T47D (cell line): ENCODE results near the gene MATR3.
"Not testable (repeated sequence)": the region's sequence is repeated elsewhere in the genome, so short reads cannot be mapped to it uniquely, and the experiment has no call there.

Source experiments
- DNase-seq, 2 experiments: peaks; one replicate each; pipeline versions ENCODE4 v3.0.0 to v3.0.0-alpha.2; 2011 to 2012; ENCODE audit warnings: low read depth in 1 of 2, low spot score in 1 of 2
- JUND ChIP-seq: IDR thresholded peaks from 2 replicates; pipeline ENCODE4 v1.6.1; 2012; ENCODE audit warnings: low read depth
- in situ Hi-C: cut with HindIII; loops from 2 replicates; pipeline ENCODE4 v1.10.0; 2016; ENCODE audit warnings: low sequenced_read_pairs, low pct_unique_long_range_greater_than_20kb

The MATR3 gene

DNA sequence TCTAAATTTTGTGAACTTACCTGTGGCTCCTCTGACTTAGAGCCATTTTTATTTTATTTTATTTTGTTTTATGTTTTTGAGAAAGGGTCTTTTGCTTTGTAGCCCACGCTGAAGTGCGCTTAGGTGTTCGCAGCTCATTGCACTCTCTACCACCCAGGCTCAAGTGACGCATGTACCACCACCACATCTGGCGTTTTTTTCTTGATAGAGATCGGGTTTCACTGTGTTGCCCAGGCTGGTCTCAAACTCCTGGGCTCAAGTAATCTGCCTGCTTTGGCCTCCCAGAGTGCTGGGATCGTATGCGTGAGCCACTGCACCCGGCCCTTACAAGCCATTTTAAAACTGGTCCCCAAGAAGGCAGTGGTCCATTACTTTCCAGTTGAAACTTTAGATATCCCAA lies 18.5 kb downstream of the MATR3 start:
- no peak for DNase-seq
- no peak for TF ChIP-seq JUND
- in situ Hi-C loops, result no loop called here

DNA sequence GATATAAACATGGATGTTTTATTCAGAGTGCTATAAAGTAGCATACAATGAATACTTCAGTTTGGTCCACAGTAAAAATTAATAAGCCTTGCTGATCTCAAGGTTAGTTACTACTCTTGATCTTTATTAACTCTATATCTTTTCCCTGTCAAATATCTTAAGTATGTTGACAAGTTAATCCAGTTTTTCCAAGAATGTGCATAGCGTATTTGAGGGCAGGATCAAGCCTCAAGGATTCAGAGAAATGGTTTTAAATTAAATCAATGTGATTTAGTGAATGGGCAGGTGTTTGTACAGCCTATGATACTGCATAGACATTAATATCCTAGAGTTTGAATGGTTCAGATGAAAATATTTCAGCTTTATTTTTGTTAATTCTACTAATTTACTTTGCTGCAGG lies 20.7 kb downstream of the MATR3 start:
- TF ChIP-seq JUND, result no peak
- DNase-seq, result no peak
- in situ Hi-C loops, result no loop called here

DNA sequence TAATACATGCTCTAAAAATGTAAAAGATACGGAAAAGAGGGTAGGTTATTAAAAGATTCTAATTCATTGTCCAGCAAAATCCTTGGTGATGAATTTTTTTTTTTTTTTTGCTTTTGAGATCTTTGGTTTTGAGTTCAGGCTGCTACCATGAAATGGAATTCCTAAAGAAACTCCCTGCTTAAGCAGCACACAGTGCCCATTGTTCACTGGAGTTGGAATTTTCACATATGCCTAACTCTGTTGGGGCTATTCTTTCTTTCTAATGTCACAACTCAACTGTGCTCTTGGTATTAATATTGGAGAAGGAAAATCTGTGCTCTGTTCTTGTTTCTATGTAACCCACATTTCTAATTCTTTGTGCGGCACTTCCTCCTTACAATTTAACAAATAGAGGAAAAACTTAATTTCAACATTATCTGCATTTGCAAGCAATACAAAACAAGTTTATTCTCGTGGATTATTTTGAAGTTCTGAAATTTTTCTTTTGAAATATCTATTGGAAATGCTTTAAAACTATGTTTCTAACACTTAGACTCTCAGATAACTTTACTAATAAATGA lies 21.6 kb downstream of the MATR3 start:
- in situ Hi-C loops, result no loop called here
- no peak for TF ChIP-seq JUND

DNA sequence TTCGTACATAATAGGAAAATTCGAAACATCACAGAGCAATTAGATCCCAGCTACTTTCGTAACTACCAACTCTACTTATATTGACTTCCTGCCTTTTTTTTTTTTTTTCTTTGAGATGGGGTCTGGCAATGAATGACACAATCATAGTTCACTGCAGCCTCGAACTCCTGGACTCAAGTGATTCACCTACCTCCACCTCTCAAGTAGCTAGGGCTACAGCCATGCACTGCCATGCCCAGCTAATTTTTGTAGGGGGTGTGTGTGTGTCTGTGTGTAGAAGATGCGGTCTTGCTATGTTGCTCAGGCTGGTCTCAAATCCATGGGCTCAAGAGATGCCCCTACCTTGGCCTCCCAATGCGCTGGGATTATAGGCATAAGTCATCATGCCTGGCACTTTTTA lies 42.3 kb downstream of the MATR3 start:
- in situ Hi-C loops, result no loop called here
- TF ChIP-seq JUND, result no peak
- no peak for DNase-seq

More for the DNA sequence above, 21.6 kb downstream of the MATR3 start:
- no peak for DNase-seq

GRCh38 chr5:139340051-139340450 lies 46.5 kb downstream of the MATR3 start:
- TF ChIP-seq JUND, result no peak
- DNase-seq, result no peak
- in situ Hi-C loops, result no loop called here

DNA sequence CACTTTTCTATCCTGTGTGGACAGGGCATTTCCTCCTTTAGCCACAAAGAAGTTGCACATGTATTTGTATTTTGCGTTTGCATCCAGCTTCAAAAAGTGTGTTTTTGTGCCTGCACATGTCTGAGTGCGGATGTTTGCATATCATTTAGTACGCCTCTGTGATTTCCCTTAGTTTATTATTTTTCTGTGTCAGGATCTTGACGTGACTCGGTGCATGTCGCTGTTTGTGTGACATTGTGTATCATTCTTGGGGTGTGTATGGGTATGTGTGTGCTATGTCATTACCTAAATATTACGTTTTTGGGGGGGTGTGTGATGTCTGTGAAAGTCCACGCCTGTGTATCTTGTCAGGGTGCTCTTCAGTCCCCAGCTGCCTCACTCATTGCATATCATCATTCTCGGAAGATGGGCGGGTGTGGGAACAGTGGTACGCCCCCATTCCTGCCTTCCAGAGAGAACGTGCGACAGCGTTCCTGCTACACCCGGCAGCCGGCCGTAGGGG lies 47.7 kb downstream of the MATR3 start:
- TF ChIP-seq JUND, result no peak
- DNase-seq, result peak in 1 of 2 experiments; percentile 15
- in situ Hi-C loops, result no loop called here

DNA sequence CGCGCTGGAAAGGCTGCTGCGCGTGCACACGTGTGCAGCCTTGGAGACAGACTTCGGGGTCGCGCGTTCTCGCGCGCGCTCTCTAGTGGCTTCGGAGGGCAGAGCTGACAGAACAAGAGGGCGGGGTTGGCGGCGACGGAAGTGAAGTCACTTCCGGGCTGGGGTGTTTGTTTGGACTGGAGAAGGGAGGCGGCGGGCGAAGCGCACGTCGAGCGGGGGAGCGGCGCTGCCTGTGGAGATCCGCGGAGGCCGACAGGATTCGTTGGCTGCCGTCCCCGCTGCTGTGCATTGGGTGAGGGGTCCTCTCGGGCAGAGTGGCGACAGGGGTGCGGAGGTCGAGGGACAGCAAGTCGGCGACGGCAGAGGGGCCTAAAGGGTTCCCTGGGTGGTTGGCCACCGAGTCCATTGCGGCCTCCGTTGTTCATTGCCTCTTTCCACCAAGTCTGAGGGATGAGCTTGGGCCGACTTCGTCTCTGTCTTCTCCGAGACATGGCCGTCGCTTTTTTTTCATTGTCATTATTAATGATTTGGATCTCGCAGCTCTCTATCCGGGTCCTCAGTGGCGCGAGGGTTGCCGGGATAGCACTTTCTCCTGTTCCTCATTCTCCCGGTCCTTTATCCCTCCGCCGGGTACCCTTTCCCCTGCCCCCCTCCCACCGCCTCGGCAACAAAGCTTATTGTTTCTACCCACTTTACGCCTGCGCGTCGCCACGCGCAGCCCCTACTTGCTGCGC lies 48.3 kb downstream of the MATR3 start, which contains the start of gene PAIP2:
Gene PAIP2, plus strand, starts transcription at position 166 of the 734 bp plus-strand sequence. CDS start 21,931 bp downstream, outside the sequence.
- TF ChIP-seq JUND, result no peak
- in situ Hi-C loops, result no loop called here
- DNase-seq, result peak; percentile 80 to 98

- in situ Hi-C loops, result no loop called here
- DNase-seq, result no peak
- TF ChIP-seq JUND, result no peak
Measured at GRCh38 chr5:139342423-139342723, 48.8 kb downstream of the MATR3 start.

GRCh38 chr5:139343476-139343875 lies 49.9 kb downstream of the MATR3 start:
- in situ Hi-C loops, result no loop called here
- DNase-seq, result no peak
- TF ChIP-seq JUND, result no peak

- TF ChIP-seq JUND, result no peak
- in situ Hi-C loops, result no loop called here
Measured at GRCh38 chr5:139344177-139344576, 50.6 kb downstream of the MATR3 start.

DNA sequence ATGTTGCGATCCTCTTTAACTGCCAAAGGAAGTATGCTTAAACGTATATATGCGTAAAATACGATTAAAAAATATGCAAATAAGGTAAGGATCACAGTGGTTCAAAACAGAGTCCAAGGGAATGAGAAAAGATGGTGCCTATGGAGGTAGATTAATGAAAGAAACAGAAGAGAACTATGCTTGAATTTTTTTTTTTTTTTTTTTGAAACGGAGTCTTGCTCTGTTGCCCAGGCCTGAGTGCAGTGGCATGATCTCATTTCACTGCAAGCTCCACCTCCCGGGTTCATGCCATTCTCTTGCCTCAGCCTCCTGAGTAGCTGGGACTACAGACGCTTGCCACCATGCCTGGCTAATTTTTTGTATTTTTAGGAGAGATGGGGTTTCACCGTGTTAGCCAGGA lies 51.9 kb downstream of the MATR3 start:
- in situ Hi-C loops, DNase-seq: not testable (repeated sequence)

More at GRCh38 chr5:139344177-139344576, 50.6 kb downstream of the MATR3 start:
- no peak for DNase-seq

GRCh38 chr5:139347863-139348262 lies 54.3 kb downstream of the MATR3 start:
- in situ Hi-C loops, DNase-seq: not testable (repeated sequence)

- in situ Hi-C loops, result no loop called here
- no peak for DNase-seq
Measured at GRCh38 chr5:139354186-139354585, 60.6 kb downstream of the MATR3 start.

GRCh38 chr5:139355900-139356299 lies 62.4 kb downstream of the MATR3 start:
- in situ Hi-C loops, DNase-seq: not testable (repeated sequence)

More at GRCh38 chr5:139354186-139354585, 60.6 kb downstream of the MATR3 start:
- TF ChIP-seq JUND, result no peak
